Type B pancreatic cell (in vitro differentiated cells): ENCODE results near the gene UTS2R. TPM values are rescaled to one million over a fixed set of nuclear protein-coding genes. Genes with fewer than 3 reads are reported as not detected.
A peak's percentile ranks its signal among the peaks of the same experiment; 100 is the strongest.

Experiments used
- DNase-seq: peaks from one replicate; pipeline ENCODE4 v3.0.0; 2021; ENCODE audit warnings: mixed read lengths; ENCODE audit not compliant: unreplicated experiment; ENCODE audit errors: extremely low spot score
- H3K27ac Mint-ChIP-seq: 2 replicates; pipeline ENCODE4 v1.8.0; 2021; ENCODE audit warnings: mild to moderate bottlenecking, mixed read lengths
- H3K27me3 Mint-ChIP-seq: 2 replicates; pipeline ENCODE4 v1.8.0; 2021; ENCODE audit warnings: mixed read lengths
- H3K36me3 Mint-ChIP-seq: 2 replicates; pipeline ENCODE4 v1.8.0; 2021; ENCODE audit warnings: mixed read lengths
- H3K4me1 Mint-ChIP-seq: one replicate; pipeline ENCODE4 v1.8.0; 2021; ENCODE audit warnings: mixed read lengths; ENCODE audit not compliant: unreplicated experiment
- H3K4me3 Mint-ChIP-seq: 2 replicates; pipeline ENCODE4 v1.8.0; 2021; ENCODE audit warnings: mild to moderate bottlenecking, mixed read lengths
- H3K9me3 Mint-ChIP-seq: 2 replicates; pipeline ENCODE4 v1.8.0; 2021; ENCODE audit warnings: mixed read lengths
- total RNA-seq: library from RNA; stranded (reverse); gene quantifications from 2 replicates; pipeline ENCODE4 v1.2.1, GENCODE V29; 2021; ENCODE audit warnings: low replicate concordance
- TF ChIP-seq, protein P1 (sequence below): fragments of 200-600 bp; sonication (generic); conservative IDR thresholded peaks from 2 replicates; pipeline ENCODE4 v1.5.0; 2021; ENCODE audit warnings: antibody characterized with exemption, mild to moderate bottlenecking

UTS2R gene
- total RNA-seq, 1 donor from 2014 or later, result 0.97 TPM

DNA sequence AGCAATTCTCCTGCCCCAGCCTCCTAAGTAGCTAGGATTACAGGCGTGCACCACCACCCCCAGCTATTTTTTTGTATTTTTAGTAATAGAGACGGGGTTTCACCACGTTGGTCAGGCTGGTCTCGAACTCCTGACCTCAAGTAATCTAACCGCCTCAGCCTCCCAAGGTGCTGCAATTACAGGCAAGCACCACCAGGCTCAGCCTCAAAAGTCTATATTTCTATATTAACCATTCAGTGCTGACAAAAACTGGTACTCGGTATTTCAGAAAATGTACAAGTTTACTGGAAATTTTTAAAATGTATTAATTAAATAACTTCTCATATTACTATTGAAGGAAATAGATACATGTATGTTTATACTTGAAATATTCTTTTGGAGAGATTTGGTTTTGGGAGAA lies 45.2 kb downstream of the UTS2R start:
- H3K36me3 Mint-ChIP-seq, result peaks cover 15% of the 10 kb centered on the region
- H3K9me3 Mint-ChIP-seq, result no peaks in the 10 kb centered on the region
- H3K4me1 Mint-ChIP-seq, result peaks cover 15% of the 10 kb centered on the region
- no peaks in the 10 kb centered on the region for H3K27me3 Mint-ChIP-seq
- no peak overlapping the region for H3K4me3 Mint-ChIP-seq
- DNase-seq, result no peak
- no peak overlapping the region for H3K27ac Mint-ChIP-seq
- TF ChIP-seq, protein P1, sequence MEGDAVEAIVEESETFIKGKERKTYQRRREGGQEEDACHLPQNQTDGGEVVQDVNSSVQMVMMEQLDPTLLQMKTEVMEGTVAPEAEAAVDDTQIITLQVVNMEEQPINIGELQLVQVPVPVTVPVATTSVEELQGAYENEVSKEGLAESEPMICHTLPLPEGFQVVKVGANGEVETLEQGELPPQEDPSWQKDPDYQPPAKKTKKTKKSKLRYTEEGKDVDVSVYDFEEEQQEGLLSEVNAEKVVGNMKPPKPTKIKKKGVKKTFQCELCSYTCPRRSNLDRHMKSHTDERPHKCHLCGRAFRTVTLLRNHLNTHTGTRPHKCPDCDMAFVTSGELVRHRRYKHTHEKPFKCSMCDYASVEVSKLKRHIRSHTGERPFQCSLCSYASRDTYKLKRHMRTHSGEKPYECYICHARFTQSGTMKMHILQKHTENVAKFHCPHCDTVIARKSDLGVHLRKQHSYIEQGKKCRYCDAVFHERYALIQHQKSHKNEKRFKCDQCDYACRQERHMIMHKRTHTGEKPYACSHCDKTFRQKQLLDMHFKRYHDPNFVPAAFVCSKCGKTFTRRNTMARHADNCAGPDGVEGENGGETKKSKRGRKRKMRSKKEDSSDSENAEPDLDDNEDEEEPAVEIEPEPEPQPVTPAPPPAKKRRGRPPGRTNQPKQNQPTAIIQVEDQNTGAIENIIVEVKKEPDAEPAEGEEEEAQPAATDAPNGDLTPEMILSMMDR, result peak; percentile 63

DNA sequence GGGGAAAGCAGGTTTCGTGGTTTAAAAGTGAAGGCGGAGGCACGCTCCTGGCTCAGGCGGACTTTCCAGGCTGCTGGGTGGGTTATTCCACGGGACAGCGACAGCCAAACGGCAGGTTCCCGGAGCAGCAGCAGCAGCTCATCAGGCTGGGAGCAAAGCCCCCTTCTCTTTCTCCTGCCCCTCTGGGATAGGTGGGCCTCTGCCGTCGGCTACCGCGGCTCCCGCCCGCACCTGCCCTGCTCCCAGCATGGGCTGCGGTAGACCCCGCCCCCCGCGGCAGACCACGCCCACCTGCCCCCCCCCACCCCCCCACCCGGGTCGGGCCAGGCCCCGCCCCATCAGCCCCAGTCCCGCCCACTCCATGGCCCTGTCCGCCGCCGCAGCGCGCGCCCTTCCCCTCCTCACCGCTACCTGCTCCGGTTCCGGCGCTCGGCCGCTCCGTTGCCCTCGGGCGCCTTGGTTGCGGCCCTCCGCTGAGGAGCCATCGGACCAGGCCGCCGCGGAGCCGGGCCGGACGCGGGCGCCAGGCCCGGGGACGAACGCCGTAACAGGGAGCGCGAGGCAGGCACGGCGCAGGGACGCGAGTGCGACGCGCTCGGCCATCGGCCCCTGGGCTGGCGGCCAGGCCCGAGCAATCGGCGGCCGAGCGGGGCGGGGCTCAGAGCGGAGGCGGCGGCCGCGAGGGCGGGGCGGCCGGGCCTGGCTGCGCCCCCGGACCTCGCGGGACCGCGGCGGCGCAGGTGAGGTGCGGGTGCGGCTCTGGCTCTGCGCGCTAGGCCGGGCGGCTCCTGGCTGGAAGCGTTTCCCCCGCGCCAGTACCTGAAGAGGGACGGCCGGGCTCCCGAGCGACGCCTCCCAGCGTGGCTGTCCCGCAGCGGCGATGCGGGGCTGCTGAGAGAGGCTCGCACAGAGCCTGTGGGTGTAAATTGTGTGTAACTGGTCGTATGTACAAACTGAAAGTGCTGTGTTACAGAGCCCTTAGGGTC lies 46.7 kb downstream of the UTS2R start, which contains the start of the genes HEXD and OGFOD3:
Gene HEXD (plus strand): TSS at position 347 of the 986 bp plus-strand sequence. CDS start 1,453 bp downstream, outside the sequence.
Gene OGFOD3 (minus strand): TSS at position 586 of the 986 bp plus-strand sequence. CDS start 101 bp downstream, at position 485.
- Mint-ChIP-seq H3K36me3 (peaks cover 24% of the 10 kb centered on the region), H3K9me3 (no peaks in the 10 kb centered on the region), H3K4me3 (peak within 1 kb of the TSS; percentile 87), H3K4me1 (peaks cover 15% of the 10 kb centered on the region), H3K27me3 (no peaks in the 10 kb centered on the region), H3K27ac (peak within 1 kb of the TSS; percentile 68)
- DNase-seq, result peak; percentile 89
- TF ChIP-seq, protein P1, result peak; percentile 19

DNA sequence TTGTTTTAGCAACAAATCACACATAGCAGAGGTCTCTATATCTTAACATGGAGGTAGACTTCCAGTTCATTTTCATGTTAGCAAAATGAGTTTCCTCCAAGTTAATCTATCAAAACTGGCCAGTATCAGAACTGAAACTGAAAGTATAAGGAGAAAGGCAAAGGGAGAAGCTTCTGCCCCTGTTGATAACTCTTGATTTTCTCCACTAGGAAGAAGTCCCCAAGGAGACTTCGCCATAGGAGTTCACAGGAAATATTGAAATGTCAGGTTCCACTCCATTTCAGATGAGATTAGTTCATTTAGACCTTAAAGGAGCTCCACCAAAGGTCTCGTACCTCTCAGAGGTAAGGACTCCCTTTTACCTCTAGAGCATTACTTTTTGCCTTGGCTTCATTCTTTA lies 48.0 kb downstream of the UTS2R start:
- Mint-ChIP-seq H3K4me3 (peak overlapping the region; percentile 87), H3K4me1 (peaks cover 12% of the 10 kb centered on the region), H3K9me3 (no peaks in the 10 kb centered on the region), H3K27me3 (no peaks in the 10 kb centered on the region), H3K27ac (peak overlapping the region; percentile 68), H3K36me3 (peaks cover 21% of the 10 kb centered on the region)
- TF ChIP-seq, protein P1, result no peak
- DNase-seq, result no peak

DNA sequence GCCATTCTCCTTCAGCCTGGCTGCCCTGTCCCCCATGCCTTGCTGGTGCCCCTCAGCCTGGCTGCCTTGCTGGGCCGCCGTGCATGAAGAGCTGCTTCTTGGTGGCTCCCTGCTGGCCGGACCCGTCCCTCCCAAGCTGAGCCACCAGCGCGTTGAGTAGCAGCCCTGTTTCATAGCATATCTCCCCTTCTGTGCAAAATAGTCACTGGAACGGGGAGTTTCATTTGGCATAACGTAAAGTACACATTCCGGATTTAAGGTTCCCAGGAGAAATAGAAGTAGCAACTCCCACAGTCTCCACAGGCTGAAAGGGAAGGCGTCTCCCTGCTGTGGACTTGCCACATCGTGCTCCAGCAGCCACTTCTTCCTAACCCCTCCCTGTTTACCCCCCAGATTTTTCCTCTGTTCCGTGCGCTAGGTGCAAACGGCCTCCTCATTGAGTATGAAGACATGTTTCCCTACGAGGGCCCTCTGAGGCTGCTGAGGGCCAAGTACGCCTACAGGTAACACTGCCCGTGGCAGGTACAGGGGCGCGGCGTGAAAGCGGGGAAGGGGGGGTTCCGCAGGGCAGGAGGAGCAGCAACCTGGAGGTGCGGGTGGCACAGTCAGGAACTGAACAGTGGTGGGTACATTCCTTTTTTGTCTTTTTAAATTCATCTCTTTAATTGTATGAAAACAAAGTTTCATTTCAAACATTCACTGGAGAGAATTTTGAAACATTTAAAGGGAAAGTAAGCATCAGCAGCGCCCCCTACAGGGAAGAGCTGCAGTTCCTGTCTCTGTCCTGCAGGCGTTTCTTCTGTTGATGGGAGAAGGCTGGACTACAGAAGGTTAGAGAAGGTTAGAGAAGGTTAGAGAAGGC lies 52.7 kb downstream of the UTS2R start:
- Mint-ChIP-seq H3K4me3 (no peak overlapping the region), H3K36me3 (peaks cover 21% of the 10 kb centered on the region), H3K27me3 (no peaks in the 10 kb centered on the region), H3K4me1 (peaks cover 5% of the 10 kb centered on the region), H3K9me3 (no peaks in the 10 kb centered on the region), H3K27ac (no peak overlapping the region)
- TF ChIP-seq, protein P1, result peak; percentile 73
- DNase-seq, result no peak

DNA sequence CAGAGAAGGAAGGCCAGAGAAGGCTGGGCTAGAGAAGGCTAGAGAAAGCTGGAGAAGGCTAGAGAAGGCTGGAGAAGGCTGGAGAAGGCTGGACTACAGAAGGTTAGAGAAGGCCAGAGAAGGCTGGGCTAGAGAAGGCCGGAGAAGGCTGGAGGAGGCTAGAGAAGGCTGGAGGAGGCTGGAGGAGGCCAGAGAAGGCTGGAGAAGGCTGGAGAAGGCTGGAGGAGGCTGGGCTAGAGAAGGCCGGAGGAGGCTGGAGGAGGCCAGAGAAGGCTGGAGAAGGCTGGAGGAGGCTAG lies 53.2 kb downstream of the UTS2R start:
- no peak for DNase-seq
- Mint-ChIP-seq H3K9me3 (no peaks in the 10 kb centered on the region), H3K27ac (no peak overlapping the region), H3K4me1 (no peaks in the 10 kb centered on the region), H3K36me3 (peaks cover 20% of the 10 kb centered on the region), H3K27me3 (no peaks in the 10 kb centered on the region), H3K4me3 (no peak overlapping the region)
- TF ChIP-seq, protein P1, result no peak

Other genes with a start within 250 kb of the UTS2R start
- 33.5 and 58.7 TPM in 2 replicates for gene CCDC57, start 158.9 kb upstream of the UTS2R start, total RNA-seq
- gene SLC16A3, start 142.7 kb upstream of the UTS2R start, total RNA-seq, result 27.8 and 29.8 TPM in 2 replicates
- gene CSNK1D, start 98.1 kb upstream of the UTS2R start, total RNA-seq, result 176 and 184 TPM in 2 replicates
- 1.4 and 1.6 TPM in 2 replicates for gene CD7, start 54.2 kb upstream of the UTS2R start, total RNA-seq
- 13.2 and 17.7 TPM in 2 replicates for gene SECTM1, start 38.0 kb upstream of the UTS2R start, total RNA-seq
- 0.14 TPM in 1 of 2 replicates, not detected in the other for gene TEX19, start 12.5 kb upstream of the UTS2R start, total RNA-seq
- 47.5 and 49.7 TPM in 2 replicates for gene HEXD, start 46.6 kb downstream of the UTS2R start, total RNA-seq
- gene OGFOD3, start 46.8 kb downstream of the UTS2R start, total RNA-seq, result 24.5 and 31.6 TPM in 2 replicates
- gene CYBC1, start 79.0 kb downstream of the UTS2R start, total RNA-seq, result 51.1 and 78.1 TPM in 2 replicates
- 75.4 and 111 TPM in 2 replicates for gene NARF, start 87.0 kb downstream of the UTS2R start, total RNA-seq
- gene FOXK2, start 148.0 kb downstream of the UTS2R start, total RNA-seq, result 59.5 and 75.5 TPM in 2 replicates